GM19025 (cell line): Measurements from ENCODE around the gene OR1F1.

Experiments used
- ATAC-seq: cut with Tn5 transposase; IDR thresholded peaks from one replicate; pipeline ENCODE4 v1.9.1; 2021; ENCODE audit warnings: mild to moderate bottlenecking, low read depth, moderate library complexity; ENCODE audit not compliant: unreplicated experiment

The OR1F1 gene

DNA sequence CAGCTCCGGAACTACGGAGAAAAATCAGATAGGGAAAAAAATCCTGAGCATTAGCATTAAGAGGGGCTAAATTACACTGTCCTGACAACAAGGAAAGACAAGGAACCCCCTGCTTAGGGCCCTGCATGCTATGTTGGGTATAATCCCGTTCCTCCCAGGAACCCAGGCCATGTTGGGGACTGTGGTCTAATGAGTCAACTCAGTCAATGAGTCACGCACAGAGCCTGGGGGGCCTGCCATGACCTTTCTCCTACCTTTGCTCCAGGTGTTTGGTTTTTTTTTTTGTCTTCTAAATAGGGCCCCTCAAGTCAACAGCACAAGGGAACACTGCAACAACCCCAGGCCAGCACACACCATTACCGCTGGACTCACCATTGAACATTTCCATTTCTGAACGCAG, 55.9 kb downstream of the OR1F1 start:
- ATAC-seq = no peak

DNA sequence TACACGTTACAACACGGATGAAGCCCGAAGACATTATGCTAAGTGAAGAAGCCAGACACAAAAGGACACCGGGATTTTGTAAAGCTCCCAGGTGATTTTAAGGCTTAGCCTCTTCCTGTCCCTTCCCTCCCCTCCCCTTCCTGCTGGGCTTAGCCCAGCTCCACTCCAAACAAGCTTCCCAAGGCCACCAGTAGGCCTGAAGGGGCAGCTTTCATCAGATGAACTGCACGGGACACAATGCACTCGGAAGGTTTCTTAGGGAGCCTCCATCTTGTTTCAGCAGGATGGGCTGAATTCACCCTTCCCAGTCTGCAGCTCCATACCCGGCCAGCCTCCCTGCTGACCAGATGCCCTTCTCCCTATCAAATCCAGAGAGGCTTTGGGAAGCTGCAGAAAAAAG, 58.0 kb downstream of the OR1F1 start:
- no peak for ATAC-seq

DNA sequence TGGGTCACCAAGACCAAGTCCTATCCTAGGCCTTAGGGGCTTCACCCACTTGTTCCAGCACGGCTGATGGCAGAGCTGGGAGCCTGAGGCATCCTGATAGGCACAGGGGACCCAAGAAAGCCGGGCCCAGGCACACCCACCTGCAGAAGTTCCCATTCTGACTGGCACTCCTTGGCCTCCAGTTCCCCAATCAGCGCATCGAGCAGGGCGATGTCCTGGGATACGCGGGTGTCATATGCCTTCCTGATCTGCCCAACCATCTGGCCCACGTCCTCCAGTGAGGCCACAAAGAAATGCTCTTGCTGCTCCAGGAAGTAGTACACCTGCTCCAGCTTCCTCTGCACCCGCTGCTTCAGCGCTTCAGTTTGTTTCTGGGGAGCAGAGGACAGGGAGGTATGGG, 58.9 kb downstream of the OR1F1 start:
- ATAC-seq = no peak

DNA sequence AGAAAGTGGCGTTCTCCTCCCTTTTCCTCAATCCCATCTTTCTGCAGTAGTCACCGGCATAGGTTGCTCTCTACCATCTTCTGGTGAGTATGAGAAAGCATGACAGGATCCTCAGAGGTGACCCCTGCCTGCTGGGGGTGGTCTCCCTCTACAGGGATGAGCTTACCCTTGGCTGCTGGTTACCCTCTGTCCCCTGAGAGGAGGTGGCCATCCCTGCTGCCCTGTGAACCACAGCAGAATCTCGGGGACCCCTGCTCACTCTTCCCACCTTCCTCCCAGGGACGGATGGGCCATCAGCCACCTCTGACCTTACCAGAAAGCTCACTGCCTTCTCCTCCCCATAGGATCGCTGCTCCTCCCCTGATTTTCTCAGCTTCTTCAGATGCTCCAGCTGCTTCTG, 60.6 kb downstream of the OR1F1 start:
- no peak for ATAC-seq

DNA sequence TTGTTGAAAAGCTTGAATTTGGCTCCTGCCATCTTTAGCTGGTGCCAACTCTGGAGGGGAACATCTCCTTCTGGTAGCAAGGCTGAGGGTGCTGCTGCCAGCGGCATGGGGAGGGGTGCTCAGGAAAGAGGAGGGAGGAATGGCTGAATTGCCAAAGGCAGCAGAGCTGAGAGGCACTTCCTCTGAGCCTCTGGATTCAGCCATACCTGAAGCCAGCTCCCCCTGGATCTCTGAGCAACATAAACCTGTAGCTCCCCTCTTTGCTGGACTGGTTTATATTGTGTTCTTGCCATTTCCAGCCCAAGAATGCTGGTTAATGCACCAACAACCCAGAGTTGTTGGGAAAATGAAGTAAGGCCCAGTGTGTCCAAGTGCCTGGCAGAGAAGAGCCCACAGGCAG, 61.0 kb downstream of the OR1F1 start:
- no peak for ATAC-seq

DNA sequence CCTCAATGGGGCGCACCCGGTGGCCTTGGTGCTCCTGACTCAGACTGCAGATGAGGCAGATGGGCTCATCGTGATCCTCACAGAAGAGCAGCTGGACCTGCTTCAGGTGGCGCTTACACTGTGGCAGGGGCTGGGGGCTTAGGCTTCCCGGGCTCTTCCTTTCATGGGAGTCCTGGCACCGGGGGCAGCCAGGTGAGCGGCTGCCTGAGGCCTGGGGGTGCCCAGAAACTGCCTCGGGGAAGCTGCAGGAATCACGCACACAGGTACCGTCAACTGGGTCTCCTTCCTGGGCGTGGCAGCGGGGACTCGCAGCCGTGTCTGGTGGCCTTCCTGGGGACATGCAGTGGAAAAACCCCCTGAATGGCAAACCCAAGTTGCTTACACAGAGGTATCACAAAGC, 61.4 kb downstream of the OR1F1 start:
- no peak for ATAC-seq

DNA sequence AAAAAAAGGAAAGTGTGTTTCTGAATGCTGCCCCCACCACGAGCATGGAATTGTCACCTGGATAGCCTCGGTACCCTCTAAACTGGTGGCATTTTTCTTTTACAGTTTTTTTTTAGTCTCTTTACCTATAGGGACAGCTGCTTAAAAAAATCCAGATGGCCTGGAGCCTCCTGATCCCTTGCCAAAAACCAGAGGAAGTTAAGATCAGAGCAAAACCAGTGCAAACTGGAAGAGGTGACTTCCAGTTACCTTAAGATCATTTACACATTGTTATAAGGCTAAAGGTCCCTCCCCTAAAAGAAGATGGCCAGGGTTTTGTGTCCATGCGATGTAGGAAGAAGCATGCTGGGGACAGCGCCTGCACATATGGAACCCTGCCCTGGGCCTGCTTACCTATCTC, 65.0 kb downstream of the OR1F1 start:
- no peak for ATAC-seq

DNA sequence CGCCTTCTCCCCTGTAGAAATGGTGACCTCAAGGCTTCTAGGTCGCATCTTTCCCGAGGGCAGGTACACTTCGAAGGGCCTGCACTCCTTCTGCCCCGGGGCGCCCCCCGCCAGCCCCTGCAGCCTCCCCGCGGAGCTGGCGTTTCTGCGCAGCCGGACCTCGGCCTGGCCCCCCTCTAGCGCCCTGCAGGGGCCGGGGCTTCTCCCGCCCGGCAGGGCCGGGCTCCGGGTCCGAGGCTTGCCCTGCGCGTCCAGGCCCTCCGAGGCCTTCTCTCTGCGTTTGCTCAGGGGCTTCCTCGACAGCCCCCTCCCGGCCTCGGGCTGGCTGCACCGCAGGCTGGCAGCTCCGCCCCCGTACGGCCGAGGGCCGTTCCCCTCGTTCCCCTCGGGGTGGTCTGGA, 66.3 kb downstream of the OR1F1 start:
- ATAC-seq = no peak
